H4 (cell line): ENCODE data around the gene CTLA4. TPM values are rescaled to one million over a fixed set of nuclear protein-coding genes. Genes with fewer than 3 reads are reported as not detected.
A peak's percentile ranks its signal among the peaks of the same experiment; 100 is the strongest.
"Not testable (repeated sequence)": the region's sequence is repeated elsewhere in the genome, so short reads cannot be mapped to it uniquely, and the experiment has no call there.

Experiments
- DNase-seq: peaks from one replicate; pipeline ENCODE4 v3.0.0-alpha.2; 2015; ENCODE audit warnings: low spot score
- total RNA-seq: library from RNA; depleted of rRNA; stranded (reverse); fragments of >200 nt; shearing (Covaris generic); gene quantifications from 2 replicates; pipeline ENCODE4 v1.2.3, GENCODE V29; 2014

The CTLA4 gene
- total RNA-seq, 1 experiment from 2014 or later, result not detected

DNA sequence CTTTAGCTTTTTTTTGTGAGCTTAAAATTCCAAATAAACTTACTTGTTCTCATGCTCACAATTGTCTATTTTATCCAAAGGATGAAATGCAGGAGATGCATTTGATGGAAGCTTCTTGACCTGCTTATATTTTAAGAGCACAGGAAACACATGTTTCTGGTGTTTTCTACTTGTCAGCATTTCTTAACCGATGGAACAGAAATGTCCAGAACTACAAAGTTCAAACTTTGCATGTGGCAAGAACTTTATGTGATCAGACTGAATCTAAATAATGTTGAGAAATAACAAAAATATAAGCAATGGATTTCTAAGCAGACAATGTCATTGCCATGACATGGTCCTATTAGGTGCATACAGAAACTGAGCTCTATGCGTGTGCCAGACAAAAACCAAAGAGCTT, 9.9 kb upstream of the CTLA4 start:
- no peak for DNase-seq

DNA sequence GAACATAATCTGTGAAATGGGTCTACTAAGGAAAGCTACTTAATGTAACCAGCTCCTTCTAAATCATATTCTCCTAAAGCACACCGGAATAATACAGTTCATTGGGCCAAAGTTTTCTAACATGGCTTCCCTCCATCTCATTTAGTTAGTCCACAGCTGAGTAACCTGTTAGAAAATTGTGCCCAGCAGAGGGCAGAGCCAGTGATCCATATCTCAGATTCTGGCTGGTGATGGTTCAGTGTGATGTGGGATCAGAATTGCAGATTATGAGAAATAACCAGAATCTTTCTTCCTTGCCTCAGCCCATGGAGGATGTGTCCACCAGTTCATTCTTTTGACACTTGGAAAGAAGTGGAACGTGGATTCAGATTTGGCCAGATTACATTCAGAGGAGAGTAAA, 9.4 kb upstream of the CTLA4 start:
- DNase-seq, result no peak

DNA sequence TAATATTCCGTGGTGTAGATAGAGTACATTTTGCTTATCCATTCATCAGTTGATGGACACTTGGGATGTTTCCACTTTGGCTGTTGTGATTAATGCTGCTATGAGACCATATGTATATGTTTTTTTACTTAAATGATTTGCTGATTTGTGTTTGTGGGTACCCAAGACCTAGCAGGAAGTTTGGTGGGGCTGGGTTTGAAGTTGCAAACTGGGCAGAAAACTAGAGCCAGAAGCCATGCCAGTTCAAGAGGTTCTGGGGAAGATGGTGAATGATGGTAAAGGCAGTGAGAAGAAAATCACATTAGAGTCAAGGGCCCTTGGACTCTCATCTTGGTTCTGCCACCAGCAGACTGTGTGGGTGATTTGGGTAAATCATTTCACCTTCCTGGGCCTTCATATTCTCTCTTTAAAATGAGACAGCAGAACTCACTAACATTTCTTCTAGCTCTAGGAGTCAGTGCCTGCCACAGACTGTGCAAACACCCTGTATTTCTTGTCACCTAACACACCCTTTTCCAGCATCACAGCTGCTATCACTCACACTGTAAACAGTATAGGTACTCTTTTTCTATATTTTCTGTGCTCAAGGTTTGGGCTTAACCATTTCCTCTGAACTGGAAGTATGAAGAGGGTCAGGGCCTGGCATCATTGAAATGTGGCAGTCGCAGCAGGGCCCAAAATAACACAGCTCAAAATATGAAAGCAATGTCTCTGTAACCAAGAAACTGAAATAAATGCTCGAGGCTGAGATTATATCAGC, 8.4 kb upstream of the CTLA4 start:
- no peak for DNase-seq

GRCh38 chr2:203861197-203861596, 6.4 kb upstream of the CTLA4 start:
- no peak for DNase-seq

- DNase-seq, result no peak
Observed at GRCh38 chr2:203861607-203862006, 6.0 kb upstream of the CTLA4 start.

DNA sequence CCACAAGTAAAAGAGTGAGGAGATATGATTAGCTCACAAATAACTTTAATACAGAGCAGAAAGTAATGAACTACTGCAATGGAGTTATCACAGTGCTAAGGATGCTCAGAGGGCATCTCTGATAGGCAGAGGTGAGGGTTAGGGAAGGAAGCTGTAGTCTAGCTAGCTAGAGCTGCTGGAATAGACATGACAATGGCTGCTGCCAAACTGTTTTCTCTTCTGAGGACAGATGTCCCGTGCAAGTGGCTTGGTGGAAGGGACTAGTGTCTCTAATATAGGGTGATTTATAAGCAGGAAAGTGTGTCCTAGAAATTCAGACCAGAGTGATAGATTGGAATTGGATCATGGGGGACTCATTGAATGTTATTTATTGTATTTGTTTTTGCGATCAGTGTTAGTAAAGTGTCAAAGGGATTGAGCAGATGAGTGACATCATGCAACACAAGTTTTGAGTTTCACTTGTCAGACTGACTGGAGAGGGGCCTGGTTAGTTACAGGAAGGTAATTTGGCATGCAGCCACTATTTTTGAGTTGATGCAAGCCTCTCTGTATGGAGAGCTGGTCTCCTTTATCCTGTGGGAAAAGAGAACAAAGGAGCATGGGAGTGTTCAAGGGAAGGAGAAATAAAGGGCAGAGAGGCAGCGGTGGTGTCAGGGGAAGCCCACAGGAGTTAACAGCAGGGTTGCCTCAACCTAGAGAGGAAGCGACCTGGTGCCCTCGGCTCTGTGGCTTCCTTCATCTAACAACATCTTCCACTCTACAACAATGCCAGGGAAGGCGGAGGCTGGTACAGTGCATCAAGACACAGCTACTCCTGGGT, 1.9 kb downstream of the CTLA4 start:
- DNase-seq, result no peak

DNA sequence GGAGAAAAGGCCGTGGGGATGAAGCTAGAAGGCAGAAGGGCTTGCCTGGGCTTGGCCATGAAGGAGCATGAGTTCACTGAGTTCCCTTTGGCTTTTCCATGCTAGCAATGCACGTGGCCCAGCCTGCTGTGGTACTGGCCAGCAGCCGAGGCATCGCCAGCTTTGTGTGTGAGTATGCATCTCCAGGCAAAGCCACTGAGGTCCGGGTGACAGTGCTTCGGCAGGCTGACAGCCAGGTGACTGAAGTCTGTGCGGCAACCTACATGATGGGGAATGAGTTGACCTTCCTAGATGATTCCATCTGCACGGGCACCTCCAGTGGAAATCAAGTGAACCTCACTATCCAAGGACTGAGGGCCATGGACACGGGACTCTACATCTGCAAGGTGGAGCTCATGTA, 2.9 kb downstream of the CTLA4 start:
- no peak for DNase-seq

GRCh38 chr2:203870941-203871340, 3.4 kb downstream of the CTLA4 start:
- no peak for DNase-seq

GRCh38 chr2:203871371-203871983, 3.9 kb downstream of the CTLA4 start:
- no peak for DNase-seq

GRCh38 chr2:203873461-203873860, 5.9 kb downstream of the CTLA4 start:
- DNase-seq, result no peak

DNA sequence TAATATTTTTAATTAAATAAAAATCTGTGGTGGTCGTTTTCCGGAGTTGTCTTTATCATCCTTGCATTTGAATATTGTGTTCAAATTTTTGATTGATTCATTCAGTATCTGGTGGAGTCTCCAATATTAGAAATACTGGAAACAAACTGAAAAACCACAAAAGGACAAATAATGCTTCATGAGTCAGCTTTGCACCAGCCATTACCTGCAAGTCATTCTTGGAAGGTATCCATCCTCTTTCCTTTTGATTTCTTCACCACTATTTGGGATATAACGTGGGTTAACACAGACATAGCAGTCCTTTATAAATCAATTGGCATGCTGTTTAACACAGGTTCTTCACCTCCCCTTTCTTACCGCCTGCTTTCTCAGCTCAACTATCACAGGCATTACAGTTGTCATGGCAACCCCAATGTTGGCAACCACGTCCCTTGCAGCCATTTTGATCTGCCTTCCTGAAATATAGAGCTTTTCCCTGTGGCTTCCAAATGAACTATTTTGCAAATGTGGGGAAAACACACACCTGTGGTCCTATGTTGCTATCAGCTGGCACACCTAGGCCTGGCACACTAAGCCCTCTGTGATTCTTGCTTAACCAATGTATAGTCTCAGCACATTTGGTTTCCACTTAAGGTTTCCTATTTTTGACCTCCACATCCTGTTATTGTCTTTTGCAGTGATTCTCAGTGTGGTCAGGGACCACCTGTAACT, 6.5 kb downstream of the CTLA4 start:
- peak; percentile 24 for DNase-seq

- no peak for DNase-seq
Observed at GRCh38 chr2:203875471-203875870, 7.9 kb downstream of the CTLA4 start.

DNA sequence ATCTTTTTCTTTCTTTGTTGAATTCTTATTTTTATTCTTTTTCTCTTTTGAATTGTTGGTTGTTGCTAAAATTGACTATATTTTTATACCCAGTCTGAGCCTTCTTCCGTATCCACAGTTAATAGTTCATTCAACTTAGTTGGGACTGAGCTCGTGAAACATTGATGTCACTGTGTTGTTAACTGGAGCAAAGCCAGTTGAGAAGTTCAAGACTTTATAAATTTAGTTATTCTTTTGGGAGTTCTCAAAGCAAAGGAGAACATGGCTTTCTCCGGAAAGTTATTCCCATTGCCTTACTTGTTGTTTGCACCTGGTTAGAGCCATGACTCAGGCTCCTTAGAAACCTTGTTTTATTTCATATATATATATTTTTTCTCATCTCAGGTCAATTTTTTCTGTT, 8.8 kb downstream of the CTLA4 start:
- no peak for DNase-seq

DNA sequence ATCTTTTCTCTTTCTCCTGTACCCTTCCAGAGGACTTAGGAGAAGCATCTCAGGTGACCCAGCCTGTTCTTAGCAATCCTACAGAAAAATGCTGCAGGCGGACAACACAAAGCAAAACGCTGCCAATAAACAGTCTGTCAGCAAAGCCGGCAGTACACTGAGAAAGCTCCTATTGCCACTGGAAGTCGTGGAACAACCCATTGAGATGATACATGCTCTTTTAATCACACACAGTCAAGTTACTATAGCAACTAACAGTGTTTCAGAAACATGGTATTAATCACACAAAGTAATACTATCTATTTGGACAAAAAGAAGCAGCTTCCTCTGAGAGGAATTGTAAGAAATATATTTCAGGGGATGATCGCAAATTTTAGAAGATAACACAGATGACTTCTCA, 10.5 kb downstream of the CTLA4 start:
- no peak for DNase-seq

DNA sequence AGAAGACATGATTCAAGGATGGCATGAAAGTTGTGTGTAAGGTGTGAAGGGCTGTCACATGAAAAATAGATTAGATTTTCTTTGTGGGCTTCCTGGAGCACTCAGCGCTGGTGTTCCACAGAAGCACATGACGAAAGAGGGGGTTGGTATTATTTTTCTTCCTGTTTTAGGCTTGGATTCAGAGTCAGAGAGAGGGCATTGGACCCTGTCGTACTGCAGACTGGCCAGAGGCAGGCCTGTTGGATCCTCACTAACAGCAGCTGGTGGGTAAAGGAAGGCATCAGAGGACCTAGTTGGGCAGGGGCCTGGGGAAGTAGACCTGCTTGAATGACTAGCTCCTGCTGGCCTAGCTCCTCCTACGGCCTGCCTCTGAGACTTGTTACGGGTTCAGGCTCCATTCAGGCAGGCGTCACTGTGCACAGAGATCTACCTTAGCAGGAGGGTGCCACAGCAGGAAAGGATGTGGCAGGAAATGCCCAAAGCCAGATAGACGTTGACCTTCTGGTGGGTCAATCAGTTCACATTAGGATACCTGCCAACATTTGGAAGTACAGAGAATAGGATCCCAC, 13.1 kb downstream of the CTLA4 start:
- DNase-seq, result no peak

DNA sequence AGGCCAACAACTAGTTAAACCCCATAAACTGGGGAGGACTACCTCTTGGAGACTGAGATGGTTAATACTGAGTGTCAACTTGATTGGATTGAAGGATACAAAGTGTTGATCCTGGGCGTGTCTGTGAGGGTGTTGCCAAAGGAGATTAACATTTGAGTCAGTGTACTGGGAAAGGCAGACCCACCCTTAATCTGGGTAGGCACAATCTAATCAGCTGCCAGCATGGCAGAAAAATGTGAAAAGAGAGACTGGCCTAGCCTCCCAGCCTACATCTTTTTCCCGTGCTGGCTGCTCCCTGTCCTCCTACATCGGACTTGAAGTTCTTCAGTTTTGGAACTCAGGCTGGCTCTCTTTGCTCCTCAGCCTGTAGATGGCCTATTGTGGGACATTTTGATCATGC, 13.6 kb downstream of the CTLA4 start:
- DNase-seq, result not testable (repeated sequence)

GRCh38 chr2:203882551-203882950, 15.0 kb downstream of the CTLA4 start:
- no peak for DNase-seq

DNA sequence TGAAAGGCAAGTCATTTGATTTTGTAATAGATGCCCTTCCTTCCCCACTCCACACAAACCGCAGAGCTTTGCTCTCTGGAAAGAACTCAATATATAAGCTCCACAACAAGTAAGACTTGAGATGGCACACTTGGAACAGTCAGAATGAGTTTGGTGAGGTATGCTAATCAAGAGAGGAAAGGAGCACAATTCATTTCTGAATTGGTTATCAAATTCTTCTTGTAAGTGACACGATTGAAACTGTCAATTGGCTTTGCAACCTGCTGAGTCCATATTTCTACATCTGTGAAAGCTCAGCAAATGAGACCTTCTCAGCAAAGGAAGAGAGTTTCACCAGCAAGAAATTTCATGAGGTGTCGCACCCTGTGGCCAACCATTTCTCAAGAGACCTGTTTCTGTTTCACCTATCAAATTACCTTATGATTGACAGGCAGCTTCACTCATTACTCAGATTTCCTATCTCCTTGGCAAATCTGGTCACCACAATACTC, 19.1 kb downstream of the CTLA4 start:
- no peak for DNase-seq

GRCh38 chr2:203887677-203888076, 20.1 kb downstream of the CTLA4 start:
- no peak for DNase-seq

- no peak for DNase-seq
Observed at GRCh38 chr2:203889542-203889941, 22.0 kb downstream of the CTLA4 start.

GRCh38 chr2:203889944-203890343, 22.4 kb downstream of the CTLA4 start:
- DNase-seq, result no peak

DNA sequence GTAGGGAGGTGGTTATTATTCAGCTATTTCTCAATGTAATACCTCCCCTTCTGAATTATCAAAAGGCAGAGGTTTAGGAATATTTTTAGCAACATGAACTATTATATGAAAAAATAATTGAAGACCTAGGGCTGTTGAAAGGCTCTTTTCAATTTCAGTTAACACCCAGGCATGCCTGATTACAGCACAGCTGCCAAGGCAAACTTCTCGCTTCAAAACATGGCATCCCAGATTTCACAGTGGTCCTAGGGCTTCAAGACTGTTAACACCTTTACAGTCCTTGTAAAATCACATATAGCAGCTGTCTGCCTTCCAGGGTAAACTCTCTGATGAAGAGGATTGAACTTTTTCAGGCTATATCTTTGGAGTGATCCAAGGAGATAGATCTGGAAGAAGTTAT, 23.2 kb downstream of the CTLA4 start:
- DNase-seq, result no peak
